H1 (cell line): ENCODE results near the gene FLT1. TPM values are rescaled to one million over a fixed set of nuclear protein-coding genes. Genes with fewer than 3 reads are reported as not detected.

Source experiments
- CTCF ChIA-PET: fragments of 300-600 bp; sonication (Branson Sonifier 250); formaldehyde crosslinking; loops from one replicate; lab custom pipeline; 2021; ENCODE audit not compliant: partially characterized antibody; lab: Charles Lee
- POLR2A ChIA-PET: fragments of 300-600 bp; sonication (Branson Sonifier 250); formaldehyde crosslinking; loops from one replicate; lab custom pipeline; 2021; ENCODE audit warnings: inconsistent platforms; ENCODE audit not compliant: partially characterized antibody; lab: Charles Lee
- DNase-seq, 2 experiments: peaks; one replicate each; pipeline versions ENCODE4 v3.0.0 to v3.0.0-alpha.2; 2010 to 2022; ENCODE audit warnings: low spot score in 2 of 2, low read depth in 1 of 2, mixed read lengths in 1 of 2
- FAIRE-seq: peaks from 2 replicates; lab custom pipeline; 2011; peaks lifted over from hg19 to GRCh38; lab: Jason Lieb, UNC
- H2AFZ ChIP-seq: 2 replicates; pipeline ENCODE4 v1.8.1; 2012; ENCODE audit warnings: low read length, inconsistent platforms
- H2AK5ac ChIP-seq: 2 replicates; pipeline ENCODE4 v1.6.1; 2013; ENCODE audit warnings: low read depth, low read length
- H2BK120ac ChIP-seq: replicated peaks from 2 replicates; pipeline ENCODE3; 2013; ENCODE audit warnings: low read depth, low read length, inconsistent platforms
- H2BK12ac ChIP-seq: 2 replicates; pipeline ENCODE4 v1.6.1; 2013; ENCODE audit warnings: low read depth, low read length
- H2BK15ac ChIP-seq: 2 replicates; pipeline ENCODE4 v1.6.1; 2013; ENCODE audit warnings: low read length
- H2BK20ac ChIP-seq: 2 replicates; pipeline ENCODE4 v1.6.1; 2013; ENCODE audit warnings: low read length
- H2BK5ac ChIP-seq: 2 replicates; pipeline ENCODE4 v1.6.1; 2013; ENCODE audit warnings: low read depth, low read length
- H3K14ac ChIP-seq: 2 replicates; pipeline ENCODE4 v1.6.1; 2013; ENCODE audit warnings: inconsistent platforms; ENCODE audit not compliant: insufficient read length
- H3K18ac ChIP-seq: 2 replicates; pipeline ENCODE4 v1.6.1; 2013; ENCODE audit warnings: low read length; ENCODE audit errors: extremely low read depth
- H3K23ac ChIP-seq: 2 replicates; pipeline ENCODE4 v1.6.1; 2013; ENCODE audit warnings: inconsistent platforms; ENCODE audit not compliant: insufficient read length
- H3K23me2 ChIP-seq: 2 replicates; pipeline ENCODE4 v1.6.1; 2013; ENCODE audit warnings: low read depth, low read length
- H3K27ac ChIP-seq: 2 replicates; pipeline ENCODE4 v1.6.1; 2011; ENCODE audit warnings: low read depth, low read length, inconsistent platforms
- H3K27me3 ChIP-seq, 4 experiments: replicated peaks in 1 of 4; 1 replicate in 1 of 4; 2 replicates in 3 of 4; pipeline versions ENCODE4 v1.6.1 to v1.8.1; 2011 to 2013; ENCODE audit warnings: low read length in 3 of 4, mild to moderate bottlenecking in 3 of 4, inconsistent platforms in 2 of 4, mixed read lengths in 2 of 4, moderate library complexity in 1 of 4; ENCODE audit not compliant: control insufficient read depth in 3 of 4, insufficient read depth in 3 of 4; ENCODE audit errors: extremely low read depth in 1 of 4
- H3K36me3 ChIP-seq, 4 experiments: 2 replicates each; pipeline versions ENCODE4 v1.6.1 to v1.8.1; 2011 to 2013; ENCODE audit warnings: mild to moderate bottlenecking in 4 of 4, low read length in 3 of 4, moderate library complexity in 2 of 4, control low read depth in 1 of 4, inconsistent platforms in 1 of 4; ENCODE audit not compliant: insufficient read depth in 4 of 4, control insufficient read depth in 2 of 4
- H3K4ac ChIP-seq: replicated peaks from 2 replicates; pipeline ENCODE3; 2013; ENCODE audit warnings: low read length, low read depth, mixed read lengths, inconsistent platforms; ENCODE audit not compliant: insufficient read length
- H3K4me1 ChIP-seq, 4 experiments: replicated peaks in 1 of 4; 1 replicate in 1 of 4; 2 replicates in 3 of 4; pipeline versions ENCODE4 v1.6.1 to v1.8.1; 2011 to 2013; ENCODE audit warnings: low read length in 3 of 4, inconsistent platforms in 2 of 4, mixed read lengths in 1 of 4; ENCODE audit not compliant: insufficient read depth in 4 of 4, control insufficient read depth in 3 of 4
- H3K4me2 ChIP-seq, 2 experiments: 2 replicates each; pipeline versions ENCODE4 v1.6.1 to v1.8.1; 2011 to 2013; ENCODE audit warnings: low read depth in 2 of 2, low read length in 2 of 2, control low read depth in 1 of 2, inconsistent platforms in 1 of 2, mild to moderate bottlenecking in 1 of 2; ENCODE audit not compliant: insufficient read depth in 1 of 2
- H3K4me3 ChIP-seq, 4 experiments: fragments of 200-600, 300-600 bp in 1 of 4; sonication (generic), shearing (Covaris generic), sonication (Bioruptor Twin) in 1 of 4; 2 replicates each; pipeline versions ENCODE4 v1.5.1 to v1.8.1; 2011 to 2016; ENCODE audit warnings: low read length in 4 of 4, low read depth in 3 of 4, control low read depth in 2 of 4, inconsistent platforms in 2 of 4, mild to moderate bottlenecking in 2 of 4, mixed read lengths in 1 of 4, moderate library complexity in 1 of 4; ENCODE audit not compliant: insufficient read depth in 2 of 4; ENCODE audit errors: extremely low read depth in 1 of 4
- H3K56ac ChIP-seq: replicated peaks from 2 replicates; pipeline ENCODE3; 2013; ENCODE audit warnings: low read depth, mild to moderate bottlenecking, mixed read lengths, low read length, inconsistent platforms; ENCODE audit not compliant: insufficient read length
- H3K79me1 ChIP-seq: 2 replicates; pipeline ENCODE4 v1.6.1; 2013; ENCODE audit warnings: low read depth, low read length, control low read depth
- H3K79me2 ChIP-seq, 2 experiments: 2 replicates each; pipeline versions ENCODE4 v1.6.1 to v1.8.1; 2012 to 2013; ENCODE audit warnings: low read length in 2 of 2, mild to moderate bottlenecking in 2 of 2, inconsistent platforms in 1 of 2; ENCODE audit not compliant: insufficient read depth in 2 of 2, control insufficient read depth in 1 of 2
- H3K9ac ChIP-seq, 4 experiments: replicated peaks in 1 of 4; 1 replicate in 1 of 4; 2 replicates in 3 of 4; pipeline versions ENCODE4 v1.6.1 to v1.8.1; 2011 to 2013; ENCODE audit warnings: low read depth in 3 of 4, low read length in 3 of 4, control low read depth in 2 of 4, mild to moderate bottlenecking in 2 of 4, moderate library complexity in 2 of 4, inconsistent platforms in 1 of 4; ENCODE audit errors: extremely low read depth in 1 of 4
- H3K9me3 ChIP-seq, 2 experiments: 2 replicates each; pipeline versions ENCODE4 v1.6.1 to v1.8.1; 2012 to 2013; ENCODE audit warnings: mild to moderate bottlenecking in 2 of 2, moderate library complexity in 2 of 2, control low read depth in 1 of 2, inconsistent platforms in 1 of 2, low read depth in 1 of 2, low read length in 1 of 2, mixed read lengths in 1 of 2; ENCODE audit not compliant: insufficient read depth in 2 of 2
- H4K20me1 ChIP-seq, 2 experiments: replicated peaks in 1 of 2; 2 replicates each; pipeline versions ENCODE3 to v1.8.1; 2011 to 2013; ENCODE audit warnings: inconsistent platforms in 2 of 2, low read length in 2 of 2, mild to moderate bottlenecking in 1 of 2; ENCODE audit not compliant: insufficient read depth in 2 of 2, control insufficient read depth in 1 of 2
- H4K5ac ChIP-seq: 2 replicates; pipeline ENCODE4 v1.6.1; 2013; ENCODE audit warnings: low read length, low read depth, mixed read lengths, inconsistent platforms; ENCODE audit not compliant: insufficient read length
- H4K8ac ChIP-seq: 2 replicates; pipeline ENCODE4 v1.8.0; 2013; ENCODE audit warnings: mild to moderate bottlenecking, moderate library complexity, low read length, inconsistent platforms; ENCODE audit not compliant: insufficient read depth; ENCODE audit errors: extremely low read depth
- H4K91ac ChIP-seq: replicated peaks from 2 replicates; pipeline ENCODE3; 2013; ENCODE audit warnings: low read length, mixed read lengths, inconsistent platforms; ENCODE audit not compliant: insufficient read length
- WGBS, 2 experiments: shearing (Covaris generic) in 1 of 2; methylation state at CpG; one replicate each; pipeline versions ENCODE4 v1.1.6 to v1.1.7; 2013 to 2015; ENCODE audit warnings: low lambda C conversion rate in 2 of 2, mixed read lengths in 2 of 2, inconsistent platforms in 1 of 2, low coverage in 1 of 2, missing lambda C conversion rate in 1 of 2; ENCODE audit not compliant: insufficient replicate concordance in 2 of 2, insufficient coverage in 1 of 2, insufficient read length in 1 of 2; ENCODE audit errors: extremely low coverage in 1 of 2, missing lambda C conversion rate in 1 of 2; 5-methylcytosine and 5-hydroxymethylcytosine counted together
- polyA plus RNA-seq, 7 experiments: library from polyadenylated mRNA; depleted of rRNA in 3 of 7; stranded (reverse) in 5 of 7; unstranded in 2 of 7; fragments of >200 nt in 5 of 7; fragments of 200-250 nt in 2 of 7; gene quantifications; 1 replicate in 5 of 7; 2 replicates in 1 of 7; 4 replicates in 1 of 7; pipeline versions ENCODE4 v1.2.1 to v1.2.3, GENCODE V29; 2011 to 2013; ENCODE audit warnings: missing spikeins in 2 of 7, mixed read lengths in 2 of 7
- total RNA-seq: library from RNA; stranded (reverse); fragmentation: NEBNext Ultra II Directional; extraction: Animal tissue kit (Norgen Biotek cat#: 25700); gene quantifications from 2 replicates; pipeline ENCODE4 v1.2.1, GENCODE V29; 2021
- TF ChIP-seq, protein P1 (sequence below): IDR thresholded peaks from 2 replicates; pipeline ENCODE4 v1.6.1; 2011; ENCODE audit warnings: low read length, improper control_type of control experiment

The FLT1 gene
- total and polyA plus RNA-seq, 2 of the 8 experiments (the other 6 are each of a cell fraction or from before 2014, with no cell fraction given) = 19.7 to 90.2 TPM

DNA sequence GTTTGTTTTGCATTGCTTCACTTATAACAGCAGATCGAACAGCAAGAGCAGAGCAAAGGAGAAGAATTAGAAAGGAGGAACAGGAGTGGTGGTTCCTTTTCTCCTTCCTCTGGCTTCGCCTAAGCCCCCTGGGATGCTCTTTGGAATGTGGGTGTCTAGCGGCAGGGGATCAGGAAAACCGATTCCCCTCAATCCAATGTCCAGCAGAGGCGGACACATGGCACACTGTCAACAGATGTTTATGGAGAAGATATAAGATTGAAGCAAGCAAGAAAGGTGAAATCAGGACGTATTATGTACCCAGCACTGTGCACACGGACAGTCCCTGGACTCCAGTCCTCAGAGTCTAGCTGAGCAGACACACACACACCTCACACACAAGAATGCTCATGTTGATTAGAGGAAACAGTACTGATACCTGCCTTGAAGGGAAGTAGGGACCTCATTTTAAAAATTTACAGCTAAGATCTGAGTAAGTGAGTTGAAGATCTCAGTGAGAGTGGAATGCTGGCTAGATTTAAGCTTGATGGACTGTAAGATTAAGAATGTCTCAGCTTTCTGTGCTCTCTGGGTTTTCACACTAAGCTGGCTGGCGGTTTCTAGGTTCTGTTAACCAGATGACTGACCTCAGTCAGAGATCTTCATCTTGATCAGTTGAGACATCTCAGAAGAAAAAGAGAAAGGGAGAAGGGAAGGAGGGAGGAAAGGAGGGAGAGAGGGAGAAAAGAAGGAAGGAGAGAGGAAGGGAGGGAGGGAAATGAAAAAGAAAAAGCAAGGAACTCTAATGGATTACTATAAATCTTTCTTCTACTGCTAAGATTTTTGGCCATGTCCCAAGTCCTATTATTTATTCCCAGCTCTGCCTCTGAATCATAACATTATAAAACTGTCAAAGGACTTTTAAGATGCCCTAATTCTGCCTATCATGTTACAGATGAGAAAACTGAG lies 44.8 kb downstream of the FLT1 start:
- no peak for DNase-seq
- CTCF ChIA-PET = interaction anchor here (1.8 kb wide), 1 partner anchor 13 kb away, joined by 5 read pairs; no protein-coding TSS in a partner anchor

More for the DNA sequence above, 44.8 kb downstream of the FLT1 start:
- Histone ChIP-seq H3K79me1 (0 out of 2 replicates have a peak, but pooled peaks cover 2% of the 10 kb centered on the region), H3K23ac (no peak overlapping the region), H3K36me3 (peaks cover 0 to 62% (median 31%) of the 10 kb centered on the region in 4 experiments; a peak in 5 of 8 replicates), H4K8ac (no peak overlapping the region), H2BK12ac (peak overlapping the region; percentile 75; the same call in 1 of the 2 replicates), H3K4me1 (peaks cover 2 to 16% (median 9%) of the 10 kb centered on the region in 4 experiments), H3K9me3 (peaks cover 14 to 15% of the 10 kb centered on the region in 2 experiments), H2BK15ac (no peak overlapping the region), H3K56ac (no peak overlapping the region), H4K91ac (no peak overlapping the region), H3K9ac (no peak overlapping the region), H3K27me3 (no peaks in the 10 kb centered on the region), H3K4me3 (no peak overlapping the region), H3K4me2 (no peak overlapping the region; a peak in 1 of 4 replicates), H2BK120ac (no peak overlapping the region), H2AK5ac (peak overlapping the region; percentile 87), H3K27ac (no peak overlapping the region), H2BK5ac (0 out of 2 replicates have a peak overlapping the region, but pooled peaks have one; percentile 35), H4K5ac (no peak overlapping the region), H3K4ac (no peak overlapping the region), H2AFZ (no peak overlapping the region), H2BK20ac (peak overlapping the region; percentile 29; the same call in 1 of the 2 replicates), H3K23me2 (no peaks in the 10 kb centered on the region), H4K20me1 (no peaks in the 10 kb centered on the region), H3K79me2 (peaks cover 0 to 75% of the 10 kb centered on the region in 2 experiments; a peak in 2 of 4 replicates), H3K14ac (no peak overlapping the region), H3K18ac (no peak overlapping the region; the same call in 1 of the 2 replicates)
- TF ChIP-seq, protein P1, sequence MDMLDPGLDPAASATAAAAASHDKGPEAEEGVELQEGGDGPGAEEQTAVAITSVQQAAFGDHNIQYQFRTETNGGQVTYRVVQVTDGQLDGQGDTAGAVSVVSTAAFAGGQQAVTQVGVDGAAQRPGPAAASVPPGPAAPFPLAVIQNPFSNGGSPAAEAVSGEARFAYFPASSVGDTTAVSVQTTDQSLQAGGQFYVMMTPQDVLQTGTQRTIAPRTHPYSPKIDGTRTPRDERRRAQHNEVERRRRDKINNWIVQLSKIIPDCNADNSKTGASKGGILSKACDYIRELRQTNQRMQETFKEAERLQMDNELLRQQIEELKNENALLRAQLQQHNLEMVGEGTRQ = no peak
- WGBS, 2 experiments = 89% methylated on average over 8 of the region's 8 CpGs; no CpG with 5 or more reads in 1 of the 2 experiments
- POLR2A ChIA-PET = interaction anchor here (0.6 to 2.6 kb wide), 3 partner anchors 11 to 25 kb away, joined by 3 to 12 read pairs (median 7); no protein-coding TSS in a partner anchor
- peak; percentile 28 for FAIRE-seq
